AG20443 (cell line): ENCODE data around the gene CDH4.

Experiments
- DNase-seq: peaks from one replicate; pipeline ENCODE4 v3.0.0; 2012; ENCODE audit warnings: low spot score, mixed read lengths

CDH4 gene

DNA sequence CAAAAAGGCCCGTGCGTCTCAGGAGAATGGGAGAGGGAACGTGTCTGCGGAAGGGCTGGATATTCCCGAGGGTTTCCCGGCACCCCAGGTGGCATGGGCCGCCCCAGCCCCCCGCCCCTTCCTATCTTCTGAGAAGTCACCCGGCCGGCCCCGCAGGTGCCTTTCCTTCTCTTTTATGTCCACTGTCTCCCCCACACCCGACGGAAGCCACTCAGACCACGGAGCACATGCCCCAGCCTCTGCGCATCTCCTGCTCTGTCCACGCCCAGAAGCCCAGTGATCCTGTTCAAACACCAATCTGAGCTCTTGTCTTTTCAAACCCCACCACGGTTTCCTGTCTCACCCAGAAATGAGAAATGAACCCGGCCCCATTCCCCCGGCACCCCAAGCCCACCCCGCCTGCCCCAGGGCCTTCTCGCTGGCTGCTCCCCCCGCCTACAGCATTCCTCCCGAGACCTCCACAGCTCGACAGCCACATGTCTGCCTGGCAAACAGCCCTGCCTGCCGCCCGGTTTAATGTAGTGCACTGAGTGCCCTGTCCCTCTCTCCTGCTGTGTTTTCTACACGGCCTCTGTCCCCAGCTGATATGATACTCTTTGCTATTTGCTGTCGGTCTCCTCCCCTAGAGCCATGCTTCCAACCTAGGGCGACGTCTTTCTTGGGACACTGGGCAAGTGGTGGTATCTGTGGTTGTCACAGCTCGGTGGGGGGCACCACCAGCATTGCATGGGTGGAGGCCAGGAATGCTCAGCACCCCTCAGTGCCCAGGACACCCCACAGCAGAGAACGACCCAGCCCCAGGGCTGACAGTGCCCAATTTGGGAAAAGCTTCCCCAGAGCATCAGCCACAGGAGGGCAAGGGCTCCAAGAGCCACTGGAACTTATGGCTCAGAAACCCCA, 630.9 kb downstream of the CDH4 start:
- no peak for DNase-seq

- DNase-seq = no peak
These were observed 631.9 kb downstream of the CDH4 start for GRCh38 chr20:61883857-61884393.

DNA sequence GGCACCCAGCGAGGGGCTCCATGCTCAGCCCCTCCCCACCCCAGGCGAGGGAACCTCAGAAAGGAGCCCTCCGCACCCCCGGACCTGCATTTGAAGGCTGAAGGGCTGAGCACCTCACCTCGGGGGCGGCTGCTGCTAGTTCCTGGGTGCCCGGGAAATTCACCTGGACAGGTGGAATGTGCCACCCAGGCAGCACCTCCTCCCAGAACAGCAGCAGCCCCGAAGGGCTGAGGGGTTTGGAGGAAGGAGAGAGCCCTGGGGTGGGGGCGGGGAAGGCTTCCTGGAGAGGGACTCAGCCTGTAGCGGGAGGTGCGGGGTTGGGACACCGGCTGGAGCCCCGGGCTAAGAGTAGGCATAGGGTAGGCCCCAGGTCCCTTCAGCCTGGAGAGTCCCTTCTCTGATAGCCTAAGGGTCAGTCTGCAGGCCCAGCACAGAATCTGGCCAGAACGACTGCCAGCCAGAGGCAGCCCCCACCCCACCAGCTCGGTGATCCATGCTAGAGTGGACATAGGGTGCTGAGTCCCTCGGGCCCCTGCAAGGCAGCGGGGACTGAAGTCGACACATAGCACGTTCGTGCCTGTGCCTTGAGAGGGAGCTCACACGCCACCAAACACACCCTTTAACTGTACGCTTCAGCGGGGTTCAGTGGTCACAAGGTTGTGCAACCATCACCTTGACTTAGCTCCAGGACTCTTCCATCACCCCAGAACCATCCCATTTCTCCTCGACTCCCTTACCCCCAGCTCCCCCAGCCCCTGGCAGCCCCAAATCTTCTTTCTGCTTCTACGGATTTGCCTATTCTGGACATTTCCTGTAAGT, 632.7 kb downstream of the CDH4 start:
- DNase-seq = no peak

- no peak for DNase-seq
These were observed 634.0 kb downstream of the CDH4 start for GRCh38 chr20:61885759-61886715.

- peak; percentile 58 for DNase-seq
These were observed 634.9 kb downstream of the CDH4 start for GRCh38 chr20:61886721-61887595.

DNA sequence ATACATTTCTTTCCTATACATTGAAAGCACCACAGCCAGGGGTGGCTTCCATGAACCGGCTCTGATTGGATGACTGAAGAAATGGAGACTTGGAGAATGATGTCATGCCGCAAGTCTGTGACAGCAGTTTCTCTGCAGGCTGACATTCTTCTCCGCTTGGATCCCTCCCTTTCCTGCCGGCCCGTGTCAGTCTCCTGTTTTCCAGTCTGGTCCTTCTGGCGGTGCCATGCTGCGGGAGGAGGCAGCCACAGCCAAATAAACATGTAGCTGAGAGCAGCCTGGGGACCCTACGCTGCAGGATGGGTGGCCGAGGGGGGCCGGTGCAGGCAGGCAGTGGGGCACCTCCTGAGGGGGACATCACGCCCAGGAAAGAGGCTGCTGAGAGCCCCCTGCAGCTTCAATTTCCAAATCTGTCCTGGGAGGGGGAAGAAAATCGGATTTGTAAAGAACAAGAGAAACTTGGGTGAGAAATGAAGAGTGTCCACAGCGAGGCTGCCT, 635.6 kb downstream of the CDH4 start:
- no peak for DNase-seq

GRCh38 chr20:61888101-61888865, 636.2 kb downstream of the CDH4 start:
- no peak for DNase-seq

- DNase-seq = no peak
These were observed 637.6 kb downstream of the CDH4 start for GRCh38 chr20:61889659-61890058.

GRCh38 chr20:61890210-61890609, 638.1 kb downstream of the CDH4 start:
- no peak for DNase-seq

DNA sequence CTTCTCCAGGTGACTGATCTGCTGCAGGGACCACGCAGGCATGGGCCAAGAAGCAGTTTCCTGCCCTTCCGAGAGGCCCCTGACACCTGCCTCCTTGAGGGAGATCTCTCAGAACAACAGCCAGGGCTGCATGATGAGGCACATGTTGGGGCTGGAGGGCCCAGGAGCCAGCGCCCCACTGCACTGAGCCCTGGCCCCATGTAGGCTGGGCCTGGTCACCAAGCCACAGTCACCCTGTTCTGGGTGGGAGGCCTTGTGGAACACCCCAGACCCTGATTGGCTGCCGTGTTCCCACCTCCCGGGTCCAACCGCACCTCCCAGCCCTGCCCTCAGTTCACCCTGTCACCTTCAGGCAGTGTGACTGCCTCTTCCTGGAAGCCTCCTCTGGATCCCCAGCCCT, 639.4 kb downstream of the CDH4 start:
- DNase-seq = no peak

- no peak for DNase-seq
These were observed 640.0 kb downstream of the CDH4 start for GRCh38 chr20:61891916-61892649.

DNA sequence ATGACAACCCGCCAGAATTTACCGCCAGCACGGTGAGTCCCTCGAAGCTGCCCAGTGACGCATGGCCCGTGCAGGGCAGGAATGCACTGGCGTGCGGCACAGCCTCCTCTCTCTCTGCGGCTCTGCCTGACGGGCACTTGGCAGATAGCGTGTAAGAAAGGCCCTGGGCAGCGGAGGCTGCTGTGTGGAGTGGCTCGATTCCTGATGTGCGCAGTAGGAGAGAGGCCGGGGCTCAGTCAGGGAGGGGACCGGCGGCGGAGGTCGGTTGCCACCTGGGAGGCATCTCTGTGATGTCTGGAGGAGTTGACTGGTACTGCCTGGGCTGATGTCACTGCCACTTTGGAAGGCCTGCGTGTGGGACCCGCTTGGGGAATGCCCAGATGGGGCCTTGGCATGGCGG, 643.0 kb downstream of the CDH4 start:
- DNase-seq = no peak

GRCh38 chr20:61895686-61896057, 643.6 kb downstream of the CDH4 start:
- no peak for DNase-seq

DNA sequence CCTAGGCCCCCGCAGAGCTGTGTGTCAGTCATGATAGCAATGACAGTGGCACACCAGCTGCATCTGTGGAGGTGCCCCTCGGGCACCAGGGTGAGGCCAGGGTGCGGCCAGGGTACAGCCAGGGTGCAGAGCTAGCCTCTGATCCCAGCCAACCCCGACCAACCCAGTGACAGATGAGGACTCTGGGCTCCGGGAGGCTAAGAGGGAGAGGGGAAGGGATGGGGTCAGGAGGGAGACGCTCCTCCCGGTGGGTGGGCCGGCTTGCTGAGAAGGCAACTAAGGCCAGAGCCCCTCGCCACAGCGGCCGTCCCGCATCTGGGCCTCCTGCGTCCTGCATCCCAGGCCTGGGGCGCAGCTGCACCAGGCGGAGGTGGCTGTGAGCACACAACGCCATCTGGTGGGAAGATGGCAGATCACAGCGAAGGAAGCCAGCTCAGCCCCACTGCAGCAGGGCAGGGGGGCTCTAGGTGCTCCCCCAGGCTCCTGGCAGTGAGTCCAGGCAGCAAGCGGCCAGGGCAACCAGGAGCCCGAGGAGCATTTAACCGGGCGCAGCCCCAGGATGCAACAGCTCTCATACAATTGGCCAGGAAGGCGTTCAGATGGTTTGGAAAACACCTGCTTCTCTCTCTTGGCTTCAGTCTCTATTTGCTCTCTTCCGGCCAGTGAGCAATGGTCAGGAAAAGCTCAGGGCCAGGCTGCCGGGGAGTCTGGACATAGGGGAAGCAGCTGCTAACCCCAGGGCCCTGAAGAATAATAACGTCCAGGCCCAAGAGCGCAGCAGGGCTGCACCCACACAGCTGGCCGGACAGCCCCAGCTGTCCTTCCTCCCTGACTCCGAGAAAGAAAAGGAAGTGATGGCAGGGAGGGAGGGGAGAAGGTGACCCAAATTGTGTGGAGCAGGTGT, 644.2 kb downstream of the CDH4 start:
- DNase-seq = peak; percentile 91

GRCh38 chr20:61897401-61898295, 645.6 kb downstream of the CDH4 start:
- DNase-seq = no peak

DNA sequence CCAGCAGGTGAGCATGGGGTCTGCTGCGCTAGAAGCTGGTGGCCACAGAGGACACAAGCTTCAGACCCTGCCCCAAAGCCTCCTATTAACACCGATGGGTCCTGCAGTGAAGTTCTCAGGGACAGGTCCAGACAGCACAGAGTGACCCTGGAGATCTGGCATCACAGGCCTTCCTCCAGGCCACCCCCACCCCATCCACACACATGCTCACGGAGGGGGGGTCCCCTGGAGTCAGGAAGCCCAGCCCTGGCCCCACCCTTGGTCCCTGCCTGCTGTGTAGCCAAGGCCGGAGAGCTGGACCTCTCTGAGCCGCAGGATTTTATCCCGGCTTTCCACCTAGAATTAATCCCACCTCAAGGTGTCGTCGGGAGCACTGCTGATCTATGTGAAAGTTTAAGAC, 646.3 kb downstream of the CDH4 start:
- DNase-seq = no peak
